Measurements from ENCODE around the gene ACTR2. TPM values are rescaled to one million over a fixed set of nuclear protein-coding genes. Genes with fewer than 3 reads are reported as not detected.

ACTR2 gene
- total RNA-seq, 1 experiment from 2014 or later: 248 TPM

DNA sequence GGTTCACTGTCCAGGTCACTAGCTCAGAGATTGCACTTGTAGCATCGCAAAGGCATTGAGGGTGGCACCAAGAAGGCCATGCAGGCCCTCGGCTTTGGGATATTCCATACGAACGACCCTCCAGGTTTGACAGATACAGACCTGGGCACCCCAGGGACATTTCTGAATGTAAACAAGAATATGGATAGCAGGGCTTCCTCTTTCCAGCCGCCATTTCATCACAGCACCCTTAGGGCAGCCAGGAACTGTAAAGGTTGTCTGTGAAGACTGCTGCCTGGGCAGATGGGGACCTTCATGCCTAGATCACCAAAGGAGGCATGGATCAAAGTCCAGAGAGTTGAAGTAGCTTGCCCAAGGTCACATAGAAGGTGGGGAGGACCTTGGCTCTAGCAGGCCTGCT, 70.5 kb downstream of the ACTR2 start:
- TF ChIP-seq, protein P1, sequence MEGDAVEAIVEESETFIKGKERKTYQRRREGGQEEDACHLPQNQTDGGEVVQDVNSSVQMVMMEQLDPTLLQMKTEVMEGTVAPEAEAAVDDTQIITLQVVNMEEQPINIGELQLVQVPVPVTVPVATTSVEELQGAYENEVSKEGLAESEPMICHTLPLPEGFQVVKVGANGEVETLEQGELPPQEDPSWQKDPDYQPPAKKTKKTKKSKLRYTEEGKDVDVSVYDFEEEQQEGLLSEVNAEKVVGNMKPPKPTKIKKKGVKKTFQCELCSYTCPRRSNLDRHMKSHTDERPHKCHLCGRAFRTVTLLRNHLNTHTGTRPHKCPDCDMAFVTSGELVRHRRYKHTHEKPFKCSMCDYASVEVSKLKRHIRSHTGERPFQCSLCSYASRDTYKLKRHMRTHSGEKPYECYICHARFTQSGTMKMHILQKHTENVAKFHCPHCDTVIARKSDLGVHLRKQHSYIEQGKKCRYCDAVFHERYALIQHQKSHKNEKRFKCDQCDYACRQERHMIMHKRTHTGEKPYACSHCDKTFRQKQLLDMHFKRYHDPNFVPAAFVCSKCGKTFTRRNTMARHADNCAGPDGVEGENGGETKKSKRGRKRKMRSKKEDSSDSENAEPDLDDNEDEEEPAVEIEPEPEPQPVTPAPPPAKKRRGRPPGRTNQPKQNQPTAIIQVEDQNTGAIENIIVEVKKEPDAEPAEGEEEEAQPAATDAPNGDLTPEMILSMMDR (IDR thresholded peaks at IDR 0.05; ENCODE audit: insufficient read depth in 1 of 2, low read depth in 1 of 2, low read length in 1 of 2, severe bottlenecking in 1 of 2, unreplicated experiment in 1 of 2): no peak
- Mint-ChIP-seq H3K9me3 (ENCODE audit: unreplicated experiment) (no peaks in the 10 kb centered on the region), H3K27me3 (ENCODE audit: insufficient read depth, unreplicated experiment) (no peaks in the 10 kb centered on the region), H3K4me1 (ENCODE audit: low read depth, unreplicated experiment) (peaks cover 29% of the 10 kb centered on the region), H3K36me3 (ENCODE audit: insufficient read depth, unreplicated experiment) (no peaks in the 10 kb centered on the region), H3K4me3 (ENCODE audit: unreplicated experiment) (no peak overlapping the region), H3K27ac (ENCODE audit: unreplicated experiment) (peak overlapping the region; percentile 22)
- ChIA-PET POLR2A (no interaction called here), CTCF (no interaction called here)
- Histone ChIP-seq H3K36me3 (ENCODE audit: control insufficient read depth, insufficient read depth, low read length) (no peaks in the 10 kb centered on the region), H3K9me3 (no peaks in the 10 kb centered on the region), H3K4me1 (peaks cover 22% of the 10 kb centered on the region), H3K4me3 (ENCODE audit: low read depth, low read length) (no peak overlapping the region), H3K27me3 (replicated peaks; ENCODE audit: control insufficient read depth, insufficient read depth, low read length) (no peaks in the 10 kb centered on the region)
- intact Hi-C loops (cut with micrococcal nuclease; ENCODE audit: unreplicated experiment): no loop called here
- DNase-seq: no peak
- BruUV-seq (replicated peaks): no TSS peak

DNA sequence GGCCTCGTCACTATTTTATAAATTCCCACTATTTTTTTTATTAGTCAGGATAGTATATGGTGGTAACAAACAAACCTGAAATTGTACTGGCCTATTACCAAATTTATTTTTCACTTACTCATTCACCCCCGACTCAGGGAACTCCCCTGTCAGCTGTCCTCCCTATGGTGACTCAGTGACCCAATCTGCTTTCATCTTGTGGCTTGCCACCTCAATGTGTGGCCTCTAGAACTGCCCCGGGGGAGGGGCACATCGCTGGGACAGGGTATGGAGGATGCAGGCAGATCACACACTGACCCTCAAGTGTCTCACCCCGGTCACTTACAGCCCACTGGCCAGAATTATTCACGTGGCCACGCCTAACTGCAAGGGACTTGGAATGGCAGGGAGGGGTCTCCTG, 71.6 kb downstream of the ACTR2 start:
- Histone ChIP-seq H3K36me3 (ENCODE audit: control insufficient read depth, insufficient read depth, low read length) (no peaks in the 10 kb centered on the region), H3K4me3 (ENCODE audit: low read depth, low read length) (no peak overlapping the region), H3K9me3 (no peaks in the 10 kb centered on the region), H3K4me1 (peaks cover 22% of the 10 kb centered on the region), H3K27me3 (replicated peaks; ENCODE audit: control insufficient read depth, insufficient read depth, low read length) (no peaks in the 10 kb centered on the region)
- BruUV-seq (replicated peaks): no TSS peak
- Mint-ChIP-seq H3K4me3 (ENCODE audit: unreplicated experiment) (no peak overlapping the region), H3K36me3 (ENCODE audit: insufficient read depth, unreplicated experiment) (no peaks in the 10 kb centered on the region), H3K9me3 (ENCODE audit: unreplicated experiment) (no peaks in the 10 kb centered on the region), H3K4me1 (ENCODE audit: low read depth, unreplicated experiment) (peaks cover 29% of the 10 kb centered on the region), H3K27me3 (ENCODE audit: insufficient read depth, unreplicated experiment) (no peaks in the 10 kb centered on the region), H3K27ac (ENCODE audit: unreplicated experiment) (peak overlapping the region; percentile 36)
- intact Hi-C loops (cut with micrococcal nuclease; ENCODE audit: unreplicated experiment): no loop called here
- no peak for DNase-seq
- ChIA-PET POLR2A (interaction anchor here (1.0 kb wide), 1 partner anchor 72 kb away, joined by 7 read pairs; the partner anchor contains the start of gene ACTR2), CTCF (no interaction called here)
- TF ChIP-seq, protein P1 (IDR thresholded peaks at IDR 0.05; ENCODE audit: insufficient read depth in 1 of 2, low read depth in 1 of 2, low read length in 1 of 2, severe bottlenecking in 1 of 2, unreplicated experiment in 1 of 2): no peak

DNA sequence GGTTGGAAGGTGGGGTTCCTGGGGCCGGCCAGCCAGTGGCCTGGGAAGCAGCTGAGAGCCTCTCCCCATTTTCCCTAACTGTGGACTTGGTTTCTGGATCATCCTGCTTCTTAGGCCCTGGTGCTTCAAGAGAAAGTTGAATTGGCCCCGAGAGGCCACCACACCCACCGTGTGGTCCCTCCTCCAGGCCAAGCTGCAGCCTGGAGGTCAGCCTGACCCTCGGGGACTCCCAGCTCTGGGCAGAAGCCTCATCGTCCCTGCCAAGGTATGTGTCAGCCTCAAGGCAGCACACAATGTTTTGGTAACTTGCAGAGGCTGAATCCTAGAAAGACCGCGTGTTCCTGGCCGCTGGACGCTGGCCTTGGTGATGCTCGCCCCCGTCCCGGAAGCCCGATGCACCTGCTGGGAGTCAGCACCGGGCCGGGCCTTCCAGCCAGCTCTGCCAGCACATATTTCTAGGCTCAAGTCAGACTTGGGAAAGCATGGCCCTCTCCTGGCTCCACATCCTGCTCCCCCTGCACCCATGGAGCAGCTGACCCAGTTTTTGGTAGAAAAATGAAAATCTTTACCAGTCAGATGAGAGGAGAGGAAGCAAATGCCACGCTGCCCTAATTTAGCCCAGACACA, 72.6 kb downstream of the ACTR2 start:
- Histone ChIP-seq H3K4me3 (ENCODE audit: low read depth, low read length) (no peak overlapping the region), H3K9me3 (no peaks in the 10 kb centered on the region), H3K36me3 (ENCODE audit: control insufficient read depth, insufficient read depth, low read length) (no peaks in the 10 kb centered on the region), H3K4me1 (peaks cover 22% of the 10 kb centered on the region), H3K27me3 (replicated peaks; ENCODE audit: control insufficient read depth, insufficient read depth, low read length) (no peaks in the 10 kb centered on the region)
- ChIA-PET POLR2A (interaction anchor here (1.0 kb wide), 1 partner anchor 73 kb away, joined by 7 read pairs; the partner anchor contains the start of gene ACTR2), CTCF (interaction anchor here (1.0 kb wide), 1 partner anchor 16 kb away, joined by 3 read pairs; no protein-coding TSS in a partner anchor)
- no peaks in the 10 kb centered on the region for H3K9me3 Mint-ChIP-seq (ENCODE audit: unreplicated experiment)
- TF ChIP-seq, protein P1 (IDR thresholded peaks at IDR 0.05; ENCODE audit: insufficient read depth in 1 of 2, low read depth in 1 of 2, low read length in 1 of 2, severe bottlenecking in 1 of 2, unreplicated experiment in 1 of 2): no peak
- H3K4me1 Mint-ChIP-seq (ENCODE audit: low read depth, unreplicated experiment): peaks cover 23% of the 10 kb centered on the region
- no TSS peak for BruUV-seq (replicated peaks)
- H3K36me3 Mint-ChIP-seq (ENCODE audit: insufficient read depth, unreplicated experiment): no peaks in the 10 kb centered on the region
- no peak for DNase-seq
- peak overlapping the region; percentile 14 for H3K27ac Mint-ChIP-seq (ENCODE audit: unreplicated experiment)
- H3K27me3 Mint-ChIP-seq (ENCODE audit: insufficient read depth, unreplicated experiment): no peaks in the 10 kb centered on the region
- H3K4me3 Mint-ChIP-seq (ENCODE audit: unreplicated experiment): no peak overlapping the region
- intact Hi-C loops (cut with micrococcal nuclease; ENCODE audit: unreplicated experiment): loop anchor here (10.0 kb wide), 1 partner anchor 135 kb away; the partner anchor contains the start of gene SPRED2
